Muscle layer of duodenum (tissue), 2 donors: ENCODE measurements around the gene NOSTRIN.
A peak's percentile ranks its signal among the peaks of the same experiment; 100 is the strongest.
"Not testable (repeated sequence)": the region's sequence is repeated elsewhere in the genome, so short reads cannot be mapped to it uniquely, and the experiment has no call there.

Source experiments
- H3K27ac ChIP-seq: one replicate; pipeline ENCODE4 v1.7.0; 2013; ENCODE audit warnings: mild to moderate bottlenecking, low read length
- H3K27me3 ChIP-seq: one replicate; pipeline ENCODE4 v1.7.0; 2013; ENCODE audit warnings: low read depth, mild to moderate bottlenecking, control low read depth, low read length
- H3K36me3 ChIP-seq, 2 donors: one replicate each; pipeline ENCODE4 v1.7.0; 2013; ENCODE audit warnings: low read length in 2 of 2, control low read depth in 1 of 2, mild to moderate bottlenecking in 1 of 2; ENCODE audit not compliant: insufficient read depth in 2 of 2, control insufficient read depth in 1 of 2
- H3K4me1 ChIP-seq, 2 donors: one replicate each; pipeline ENCODE4 v1.7.0; 2013; ENCODE audit warnings: low read length in 2 of 2, mild to moderate bottlenecking in 2 of 2, control low read depth in 1 of 2, moderate library complexity in 1 of 2; ENCODE audit not compliant: insufficient read depth in 2 of 2, control insufficient read depth in 1 of 2
- H3K4me3 ChIP-seq, 2 donors: one replicate each; pipeline ENCODE4 v1.7.0; 2013; ENCODE audit warnings: low read length in 2 of 2, low read depth in 1 of 2, mild to moderate bottlenecking in 1 of 2
- H3K9me3 ChIP-seq, 2 donors: one replicate each; pipeline ENCODE4 v1.7.0; 2013; ENCODE audit warnings: low read length in 2 of 2, control low read depth in 1 of 2, mild to moderate bottlenecking in 1 of 2; ENCODE audit not compliant: control insufficient read depth in 1 of 2
- donor health status: healthy.

NOSTRIN gene, protein sequence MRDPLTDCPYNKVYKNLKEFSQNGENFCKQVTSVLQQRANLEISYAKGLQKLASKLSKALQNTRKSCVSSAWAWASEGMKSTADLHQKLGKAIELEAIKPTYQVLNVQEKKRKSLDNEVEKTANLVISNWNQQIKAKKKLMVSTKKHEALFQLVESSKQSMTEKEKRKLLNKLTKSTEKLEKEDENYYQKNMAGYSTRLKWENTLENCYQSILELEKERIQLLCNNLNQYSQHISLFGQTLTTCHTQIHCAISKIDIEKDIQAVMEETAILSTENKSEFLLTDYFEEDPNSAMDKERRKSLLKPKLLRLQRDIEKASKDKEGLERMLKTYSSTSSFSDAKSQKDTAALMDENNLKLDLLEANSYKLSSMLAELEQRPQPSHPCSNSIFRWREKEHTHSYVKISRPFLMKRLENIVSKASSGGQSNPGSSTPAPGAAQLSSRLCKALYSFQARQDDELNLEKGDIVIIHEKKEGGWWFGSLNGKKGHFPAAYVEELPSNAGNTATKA

DNA sequence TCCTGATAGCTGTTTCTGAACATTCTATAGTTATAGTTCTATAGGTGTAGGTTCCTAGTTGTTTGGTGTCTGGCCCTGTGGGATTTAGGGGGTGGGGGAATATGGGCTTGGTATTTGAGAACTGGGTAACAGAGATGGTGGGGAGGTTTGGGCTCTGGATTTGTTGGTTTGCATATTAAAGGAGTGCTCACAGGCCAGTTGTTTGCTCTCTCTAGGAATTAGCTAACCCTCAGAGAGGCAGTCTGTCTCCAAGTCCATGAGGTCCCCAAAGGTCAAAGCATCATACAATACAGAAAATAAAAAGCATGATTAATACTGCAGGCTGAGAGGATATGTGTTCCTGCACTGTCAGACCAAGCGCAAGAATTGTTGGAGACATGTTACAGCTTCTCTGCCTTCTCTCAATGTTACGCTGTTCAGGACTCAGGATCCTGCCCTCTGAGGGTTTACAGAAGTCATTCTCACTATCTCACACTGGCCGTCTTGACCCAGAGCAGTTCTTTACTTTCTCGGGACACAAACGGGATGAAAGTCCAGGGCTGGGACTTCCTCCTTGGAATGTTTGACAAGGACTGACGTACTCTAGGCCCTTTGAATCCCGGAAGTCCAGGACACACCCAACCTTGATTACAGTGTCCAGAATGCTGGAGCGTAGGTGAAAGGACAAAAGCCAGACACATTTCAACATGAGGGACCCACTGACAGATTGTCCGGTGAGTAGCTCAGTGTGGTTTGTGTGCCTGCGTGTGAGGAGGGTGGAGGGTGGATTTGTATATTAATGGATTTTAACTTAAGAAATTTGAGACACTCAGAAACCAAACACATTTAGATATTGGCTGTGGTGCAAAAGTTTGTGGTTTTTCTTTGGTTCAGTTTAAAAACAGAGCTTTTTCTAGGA, at the start of gene NOSTRIN:
Gene NOSTRIN (plus strand): TSS at position 677 of the 898 bp plus-strand sequence. CDS start 10 bp downstream, at position 687.
- Histone ChIP-seq H3K4me1 (no peaks in the 10 kb centered on the region), H3K9me3 (no peaks in the 10 kb centered on the region), H3K27ac (peak within 1 kb of the TSS; percentile 90), H3K4me3 (peak within 1 kb of the TSS; percentile 46 to 57), H3K27me3 (no peaks in the 10 kb centered on the region), H3K36me3 (no peaks in the 10 kb centered on the region)

DNA sequence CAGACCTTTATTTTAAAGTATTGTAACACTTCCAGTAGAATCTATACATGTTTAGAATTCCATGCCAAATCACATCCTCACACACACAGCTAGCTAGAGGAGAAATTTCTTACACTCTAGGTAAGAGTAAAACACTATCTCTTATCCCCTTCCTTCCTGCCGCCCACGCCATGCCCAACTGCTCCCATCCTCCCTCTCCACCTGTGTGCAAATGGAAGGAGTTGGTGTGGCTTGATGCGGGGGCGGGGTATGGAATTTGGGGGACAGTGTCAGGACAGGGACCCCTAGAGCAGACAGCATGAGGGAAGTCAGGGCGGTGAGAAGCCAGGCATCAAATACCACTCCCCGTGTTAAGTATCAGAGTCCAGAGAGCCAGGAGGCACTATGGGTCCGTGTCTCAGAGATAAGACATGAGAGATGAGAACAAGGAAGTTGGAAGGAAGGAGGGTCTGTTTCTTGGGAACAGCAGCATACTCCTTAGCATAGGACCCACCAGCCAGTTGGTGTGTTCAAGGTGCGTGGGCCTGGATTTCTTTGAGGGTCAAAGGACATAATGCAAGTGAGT, 48.6 kb upstream of the NOSTRIN start:
- Histone ChIP-seq H3K27me3 (no peaks in the 10 kb centered on the region), H3K4me1 (peaks cover 0 to 6% of the 10 kb centered on the region in 2 donors), H3K36me3 (peaks cover 0 to 3% of the 10 kb centered on the region in 2 donors), H3K9me3 (no peaks in the 10 kb centered on the region), H3K4me3 (no peak overlapping the region), H3K27ac (no peak overlapping the region)

DNA sequence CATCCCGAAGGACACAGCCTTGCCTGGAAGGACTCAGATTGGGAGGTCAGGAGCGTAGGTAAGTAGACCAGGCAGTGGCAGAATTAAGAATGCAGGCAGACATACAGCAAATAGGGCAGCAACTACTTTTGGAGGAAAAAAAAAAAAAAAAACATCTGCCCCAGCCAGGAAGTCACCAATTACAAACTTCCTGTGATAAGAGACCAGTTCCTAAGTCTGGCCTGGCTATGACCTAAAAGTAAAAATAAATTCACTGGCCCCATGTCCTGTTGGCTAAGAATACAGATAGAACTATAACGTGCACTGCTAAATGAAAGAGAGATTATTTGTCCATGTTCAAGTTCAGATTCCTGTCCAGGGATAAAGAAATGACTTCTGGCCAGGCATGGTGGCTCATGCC, 45.2 kb upstream of the NOSTRIN start:
- Histone ChIP-seq H3K27me3 (no peaks in the 10 kb centered on the region), H3K9me3 (no peaks in the 10 kb centered on the region), H3K4me1 (no peaks in the 10 kb centered on the region), H3K36me3 (peaks cover 0 to 3% of the 10 kb centered on the region in 2 donors), H3K27ac (no peak overlapping the region), H3K4me3 (no peak overlapping the region)

DNA sequence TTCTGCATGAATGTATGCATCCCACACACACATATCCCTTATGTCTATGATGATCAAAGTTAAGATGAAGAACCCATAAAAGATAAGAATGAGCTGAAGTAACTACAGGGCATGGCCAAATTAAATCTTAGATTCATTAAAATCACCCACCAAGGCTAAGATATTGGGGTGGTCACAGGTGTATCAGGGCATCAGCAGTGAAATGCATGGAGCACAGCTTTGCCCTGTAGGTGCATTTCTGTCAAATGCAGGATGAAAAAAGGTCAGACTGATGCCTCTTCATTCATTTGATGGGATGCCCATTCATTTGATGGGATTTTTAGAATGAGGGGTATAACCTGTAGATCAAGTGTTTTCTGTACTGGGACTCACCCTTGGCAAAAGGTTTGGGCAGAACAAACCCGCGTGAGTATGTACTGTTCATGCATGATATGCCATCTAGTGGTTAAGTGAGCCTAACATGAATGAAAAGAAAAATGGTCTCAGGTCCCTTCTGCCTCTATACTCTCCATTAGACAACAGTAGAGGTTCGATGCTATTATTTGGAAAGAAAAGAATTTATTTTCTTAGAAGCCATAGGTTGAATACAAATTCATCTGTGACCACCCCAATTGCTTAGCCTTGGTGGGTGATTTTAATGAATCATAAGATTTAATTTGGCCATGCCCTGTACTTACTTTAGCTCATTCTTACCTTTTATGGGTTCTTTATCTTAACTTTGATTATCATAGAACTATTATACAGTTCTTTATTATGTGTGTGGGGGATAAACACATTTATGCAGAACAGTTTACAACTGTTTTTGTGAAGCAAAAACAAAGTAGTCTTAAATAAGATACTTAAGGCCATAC, 43.2 kb upstream of the NOSTRIN start:
- Histone ChIP-seq H3K36me3 (no peaks in the 10 kb centered on the region), H3K4me3 (no peak overlapping the region), H3K9me3 (no peaks in the 10 kb centered on the region)

DNA sequence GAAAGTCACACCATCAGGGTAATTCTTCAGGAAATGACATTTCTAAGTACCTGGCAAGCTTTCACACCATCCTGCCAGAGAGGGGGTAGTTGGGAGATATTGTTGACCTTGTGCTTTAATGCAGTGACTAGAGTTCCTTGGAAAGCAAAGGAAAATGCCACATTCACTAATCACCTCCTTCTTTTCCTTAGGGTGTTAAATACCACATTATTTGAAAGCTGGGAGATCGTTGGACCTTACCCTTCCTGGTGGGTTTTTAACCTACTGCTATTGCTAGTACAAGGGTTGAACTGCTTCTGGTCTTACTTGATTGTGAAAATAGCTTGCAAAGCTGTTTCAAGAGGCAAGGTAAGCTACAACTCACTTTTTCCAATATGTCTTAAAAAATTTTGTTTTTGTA, 37.0 kb upstream of the NOSTRIN start:
- Histone ChIP-seq H3K4me3 (no peak overlapping the region), H3K4me1 (no peaks in the 10 kb centered on the region), H3K27ac (no peak overlapping the region), H3K27me3 (no peaks in the 10 kb centered on the region), H3K9me3 (no peaks in the 10 kb centered on the region), H3K36me3 (peaks cover 6 to 19% of the 10 kb centered on the region in 2 donors)

More for the DNA sequence above, 43.2 kb upstream of the NOSTRIN start:
- H3K27me3 ChIP-seq: no peaks in the 10 kb centered on the region
- H3K4me1 ChIP-seq: no peaks in the 10 kb centered on the region
- no peak overlapping the region for H3K27ac ChIP-seq

DNA sequence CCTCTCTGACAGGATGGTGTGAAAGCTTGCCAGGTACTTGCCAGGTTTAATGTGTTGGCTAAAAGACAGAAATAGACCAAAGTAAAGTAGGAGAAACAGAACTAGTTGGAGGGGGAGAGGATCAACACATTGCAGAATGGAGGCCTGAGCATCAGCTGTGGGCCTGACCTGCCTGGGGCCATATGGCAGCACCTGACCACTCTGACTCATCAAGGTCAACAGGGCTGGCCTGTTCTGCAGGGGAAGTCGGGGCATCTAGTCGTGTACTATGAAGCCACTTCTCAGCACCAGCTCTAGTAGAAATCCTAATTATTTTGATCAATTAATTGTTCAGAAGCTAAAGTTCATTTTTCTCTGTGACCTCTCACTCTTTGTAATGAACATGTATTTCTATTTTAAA, 35.8 kb upstream of the NOSTRIN start:
- H3K36me3 ChIP-seq: peaks cover 9 to 19% of the 10 kb centered on the region in 2 donors
- no peaks in the 10 kb centered on the region for H3K27me3 ChIP-seq
- no peaks in the 10 kb centered on the region for H3K9me3 ChIP-seq
- no peaks in the 10 kb centered on the region for H3K4me1 ChIP-seq
- no peak overlapping the region for H3K4me3 ChIP-seq
- no peak overlapping the region for H3K27ac ChIP-seq

DNA sequence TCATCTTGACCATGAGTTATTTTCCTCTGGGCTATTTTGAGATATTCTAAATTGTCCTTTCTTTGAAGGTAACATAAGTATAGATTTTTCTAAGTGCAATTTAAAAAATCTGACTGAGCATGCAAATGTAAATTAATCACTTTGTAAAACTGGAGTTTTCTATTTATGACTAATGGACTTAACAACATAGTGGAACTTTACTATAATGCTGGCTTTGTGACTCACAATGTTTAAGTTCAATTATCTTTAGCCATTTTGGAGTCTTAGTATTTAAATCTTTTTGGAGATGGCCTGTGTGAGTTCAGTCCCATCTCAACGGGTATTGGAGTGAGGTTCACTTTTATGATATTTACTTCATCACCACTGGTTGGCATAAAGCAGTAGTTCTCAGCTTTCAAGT, 35.2 kb upstream of the NOSTRIN start:
- H3K36me3 ChIP-seq: peaks cover 9 to 19% of the 10 kb centered on the region in 2 donors

DNA sequence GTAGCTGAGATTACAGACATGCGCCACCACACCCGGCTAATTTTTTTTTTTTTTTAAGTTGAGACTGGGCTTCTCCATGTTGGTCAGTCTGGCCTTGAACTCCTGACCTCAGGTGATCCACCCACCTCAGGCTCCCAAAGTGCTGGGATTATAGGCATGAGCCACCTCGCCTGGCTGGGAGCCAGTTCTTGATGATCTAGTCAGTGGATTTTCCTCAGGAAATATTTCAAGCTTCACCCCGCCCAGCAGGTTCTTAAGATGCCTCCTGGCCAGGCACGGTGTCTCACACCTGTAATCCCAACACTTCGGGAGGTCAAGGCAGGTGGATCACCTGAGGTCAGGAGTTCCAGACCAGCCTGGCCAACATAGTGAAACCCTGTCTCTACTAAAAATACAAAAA, 34.1 kb upstream of the NOSTRIN start:
- H3K27me3 ChIP-seq: not testable (repeated sequence)

More for the DNA sequence above, 35.2 kb upstream of the NOSTRIN start:
- Histone ChIP-seq H3K4me1 (no peaks in the 10 kb centered on the region), H3K27me3 (no peaks in the 10 kb centered on the region), H3K4me3 (no peak overlapping the region), H3K9me3 (no peaks in the 10 kb centered on the region), H3K27ac (no peak overlapping the region)

DNA sequence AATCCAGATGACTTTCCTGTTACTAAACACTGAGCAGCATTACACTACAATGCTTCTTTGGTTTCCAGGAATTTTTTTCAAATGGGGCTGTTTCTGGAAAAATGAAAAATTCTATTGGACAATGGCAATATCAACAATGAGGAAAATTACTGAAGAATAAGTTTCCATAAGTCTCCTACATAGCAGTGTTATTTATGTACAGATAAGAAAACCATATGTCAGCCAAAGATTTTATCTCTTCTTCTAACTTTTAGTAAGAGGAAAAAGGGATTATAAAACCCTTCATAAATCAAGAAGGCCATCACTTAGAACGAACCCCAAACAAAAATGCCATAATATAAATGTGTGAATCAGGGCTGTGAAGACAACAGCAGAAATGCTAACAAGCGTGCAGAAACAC, 31.6 kb upstream of the NOSTRIN start:
- Histone ChIP-seq H3K4me1 (no peaks in the 10 kb centered on the region), H3K4me3 (no peak overlapping the region), H3K27me3 (no peaks in the 10 kb centered on the region), H3K27ac (no peak overlapping the region), H3K9me3 (peaks cover 0 to under 1% of the 10 kb centered on the region in 2 donors), H3K36me3 (peaks cover 13 to 24% of the 10 kb centered on the region in 2 donors)

More for the DNA sequence above, 34.1 kb upstream of the NOSTRIN start:
- H3K4me3 ChIP-seq, H3K27ac ChIP-seq, H3K4me1 ChIP-seq, H3K9me3 ChIP-seq: not testable (repeated sequence)
- peaks cover 11 to 24% of the 10 kb centered on the region in 2 donors for H3K36me3 ChIP-seq

DNA sequence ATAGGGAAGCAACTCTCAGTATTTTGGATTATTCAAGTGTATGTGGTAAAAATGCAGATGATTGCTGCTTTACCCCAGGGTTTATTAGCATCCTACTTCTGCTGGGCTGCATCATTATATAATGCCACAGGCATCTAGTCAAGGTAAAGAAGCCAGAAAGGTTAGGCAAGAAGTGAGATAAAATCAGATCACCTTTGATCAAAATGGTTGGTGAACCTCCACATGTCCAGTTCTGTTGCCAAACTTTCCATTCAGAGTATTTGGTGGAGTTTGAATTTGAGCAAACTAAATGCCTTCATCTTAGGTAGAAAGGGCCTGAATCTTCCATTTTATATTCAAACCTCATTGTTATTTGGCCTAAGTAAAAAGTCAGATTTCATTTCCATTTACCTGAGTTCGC, 29.7 kb upstream of the NOSTRIN start:
- no peak overlapping the region for H3K4me3 ChIP-seq

More for the DNA sequence above, 29.7 kb upstream of the NOSTRIN start:
- Histone ChIP-seq H3K9me3 (peaks cover 0 to 5% of the 10 kb centered on the region in 2 donors), H3K36me3 (peaks cover 15 to 17% of the 10 kb centered on the region in 2 donors), H3K4me1 (no peaks in the 10 kb centered on the region), H3K27me3 (no peaks in the 10 kb centered on the region), H3K27ac (no peak overlapping the region)
